DMS153 (cell line): ENCODE data around the gene RAB11B.
"Not testable (repeated sequence)": the region's sequence is repeated elsewhere in the genome, so short reads cannot be mapped to it uniquely, and the experiment has no call there.

Source experiments
- DNase-seq: peaks from one replicate; lab custom pipeline; 2025; lab: John Stamatoyannopoulos, UW

The RAB11B gene

GRCh38 chr19:8370176-8371010 lies 19.8 kb upstream of the RAB11B start:
- DNase-seq = no peak

GRCh38 chr19:8371011-8371804 lies 19.0 kb upstream of the RAB11B start:
- no peak for DNase-seq

GRCh38 chr19:8373867-8374813 lies 16.0 kb upstream of the RAB11B start:
- no peak for DNase-seq

- not testable (repeated sequence) for DNase-seq
Observed at GRCh38 chr19:8375766-8376165, 14.4 kb upstream of the RAB11B start.

GRCh38 chr19:8376373-8376974 lies 13.7 kb upstream of the RAB11B start:
- DNase-seq = not testable (repeated sequence)

- DNase-seq = no peak
Observed at GRCh38 chr19:8377598-8377997, 12.6 kb upstream of the RAB11B start.

GRCh38 chr19:8379156-8379891 lies 10.8 kb upstream of the RAB11B start:
- DNase-seq = not testable (repeated sequence)

- DNase-seq = not testable (repeated sequence)
Observed at GRCh38 chr19:8384569-8384968, 5.6 kb upstream of the RAB11B start.

- not testable (repeated sequence) for DNase-seq
Observed at GRCh38 chr19:8385103-8385502, 5.1 kb upstream of the RAB11B start.

GRCh38 chr19:8385566-8385965 lies 4.6 kb upstream of the RAB11B start:
- not testable (repeated sequence) for DNase-seq

GRCh38 chr19:8386419-8386818 lies 3.7 kb upstream of the RAB11B start:
- DNase-seq = not testable (repeated sequence)

GRCh38 chr19:8386990-8387389 lies 3.2 kb upstream of the RAB11B start:
- no peak for DNase-seq

- peak; percentile 25 for DNase-seq
Observed at GRCh38 chr19:8387688-8388611, 2.2 kb upstream of the RAB11B start.

- no peak for DNase-seq
Observed at GRCh38 chr19:8388612-8388958, 1.6 kb upstream of the RAB11B start.

GRCh38 chr19:8390617-8390981 lies 439 bp downstream of the RAB11B start:
- peak; percentile 70 for DNase-seq

GRCh38 chr19:8391198-8392016 lies 1.2 kb downstream of the RAB11B start:
- DNase-seq = no peak

GRCh38 chr19:8392017-8392591 lies 1.9 kb downstream of the RAB11B start:
- no peak for DNase-seq

GRCh38 chr19:8393192-8393870 lies 3.2 kb downstream of the RAB11B start:
- no peak for DNase-seq
